H9 (cell line): ENCODE results near the gene PPP1R13L. TPM values are rescaled to one million over a fixed set of nuclear protein-coding genes. Genes with fewer than 3 reads are reported as not detected.

Experiments
- DNase-seq: peaks from one replicate; pipeline ENCODE4 v3.0.0-alpha.2; 2017
- H2AFZ ChIP-seq: one replicate; pipeline ENCODE4 v1.6.1; 2013; ENCODE audit warnings: mild to moderate bottlenecking, low read length, control low read depth, moderate library complexity
- H2AK5ac ChIP-seq: 2 replicates; pipeline ENCODE4 v1.6.1; 2013; ENCODE audit warnings: low read length, control low read depth, mixed read lengths; ENCODE audit not compliant: insufficient read length
- H2BK120ac ChIP-seq: one replicate; pipeline ENCODE4 v1.6.1; 2013; ENCODE audit warnings: low read depth, mild to moderate bottlenecking, low read length, control low read depth, inconsistent platforms; ENCODE audit not compliant: poor library complexity, severe bottlenecking
- H2BK12ac ChIP-seq: 2 replicates; pipeline ENCODE4 v1.6.1; 2013; ENCODE audit warnings: low read length, control low read depth, mixed read lengths, low read depth; ENCODE audit not compliant: insufficient read length
- H2BK15ac ChIP-seq: 2 replicates; pipeline ENCODE4 v1.6.1; 2013; ENCODE audit warnings: low read depth, low read length, control low read depth
- H2BK20ac ChIP-seq: one replicate; pipeline ENCODE4 v1.6.1; 2013; ENCODE audit warnings: low read depth, mild to moderate bottlenecking, low read length, control low read depth, inconsistent platforms; ENCODE audit not compliant: poor library complexity, severe bottlenecking
- H2BK5ac ChIP-seq: 2 replicates; pipeline ENCODE4 v1.6.1; 2013; ENCODE audit warnings: low read length, control low read depth, mixed read lengths; ENCODE audit not compliant: insufficient read length
- H3K14ac ChIP-seq: 2 replicates; pipeline ENCODE4 v1.6.1; 2013; ENCODE audit warnings: low read length, control low read depth; ENCODE audit not compliant: insufficient read depth
- H3K18ac ChIP-seq: 2 replicates; pipeline ENCODE4 v1.6.1; 2013; ENCODE audit warnings: low read depth, mild to moderate bottlenecking, mixed read lengths, low read length, control low read depth; ENCODE audit not compliant: insufficient read length
- H3K23ac ChIP-seq: 2 replicates; pipeline ENCODE4 v1.6.1; 2013; ENCODE audit warnings: low read length, control low read depth, mixed read lengths, low read depth; ENCODE audit not compliant: insufficient read length
- H3K23me2 ChIP-seq: 2 replicates; pipeline ENCODE4 v1.6.1; 2013; ENCODE audit warnings: low read depth, mild to moderate bottlenecking, mixed read lengths, low read length, control low read depth; ENCODE audit not compliant: insufficient read length, poor library complexity, severe bottlenecking
- H3K27ac ChIP-seq: 2 replicates; pipeline ENCODE4 v1.5.1; 2013; ENCODE audit warnings: low read length, control low read depth, mixed read lengths, low read depth; ENCODE audit not compliant: insufficient read length
- H3K27me3 ChIP-seq: 2 replicates; pipeline ENCODE4 v1.6.1; 2013; ENCODE audit warnings: low read length, control low read depth, inconsistent platforms; ENCODE audit not compliant: insufficient read depth
- H3K4ac ChIP-seq: 2 replicates; pipeline ENCODE4 v1.6.1; 2013; ENCODE audit warnings: low read depth, mild to moderate bottlenecking, control low read depth, inconsistent platforms, low read length, moderate library complexity
- H3K4me1 ChIP-seq: 2 replicates; pipeline ENCODE4 v1.6.1; 2013; ENCODE audit warnings: low read length, control low read depth, inconsistent platforms; ENCODE audit not compliant: insufficient read depth
- H3K4me2 ChIP-seq: 2 replicates; pipeline ENCODE4 v1.6.1; 2013; ENCODE audit warnings: low read length, control low read depth, mixed read lengths; ENCODE audit not compliant: insufficient read length, insufficient read depth
- H3K56ac ChIP-seq: 2 replicates; pipeline ENCODE4 v1.6.1; 2013; ENCODE audit warnings: low read depth, mild to moderate bottlenecking, mixed read lengths, low read length, control low read depth; ENCODE audit not compliant: insufficient read length
- H3K79me1 ChIP-seq: 2 replicates; pipeline ENCODE4 v1.6.1; 2013; ENCODE audit warnings: low read depth, mild to moderate bottlenecking, moderate library complexity, low read length, control low read depth, inconsistent platforms; ENCODE audit not compliant: insufficient read depth, poor library complexity, severe bottlenecking
- H3K79me2 ChIP-seq: 2 replicates; pipeline ENCODE4 v1.6.1; 2013; ENCODE audit warnings: low read length, control low read depth, inconsistent platforms; ENCODE audit not compliant: insufficient read depth
- H3K9ac ChIP-seq: 2 replicates; pipeline ENCODE4 v1.6.1; 2013; ENCODE audit warnings: low read length, control low read depth, mixed read lengths; ENCODE audit not compliant: insufficient read length; ENCODE audit errors: extremely low read depth
- H3K9me3 ChIP-seq: one replicate; pipeline ENCODE4 v1.6.1; 2013; ENCODE audit warnings: low read depth, low read length, inconsistent platforms; ENCODE audit not compliant: control insufficient read depth
- H3T11ph ChIP-seq: one replicate; pipeline ENCODE4 v1.6.1; 2013; ENCODE audit warnings: mild to moderate bottlenecking, low read length, control low read depth, inconsistent platforms
- H4K20me1 ChIP-seq: one replicate; pipeline ENCODE4 v1.6.1; 2013; ENCODE audit not compliant: control insufficient read depth, insufficient read length, insufficient read depth
- H4K5ac ChIP-seq: 2 replicates; pipeline ENCODE4 v1.6.1; 2013; ENCODE audit warnings: low read depth, mild to moderate bottlenecking, mixed read lengths, low read length, control low read depth; ENCODE audit not compliant: insufficient read length
- H4K8ac ChIP-seq: replicated peaks from 2 replicates; pipeline ENCODE4 v1.6.1; 2013; ENCODE audit warnings: low read length, control low read depth, mixed read lengths, low read depth; ENCODE audit not compliant: insufficient read length
- H4K91ac ChIP-seq: 2 replicates; pipeline ENCODE4 v1.6.1; 2013; ENCODE audit warnings: low read depth, mild to moderate bottlenecking, moderate library complexity, mixed read lengths, low read length, control low read depth; ENCODE audit not compliant: insufficient read length
- H3K27ac Mint-ChIP-seq, 3 experiments: 2 replicates in 2 of 3; 3 replicates in 1 of 3; pipeline ENCODE4 v1.8.0; 2020 to 2021; ENCODE audit warnings: mixed read lengths in 3 of 3, mild to moderate bottlenecking in 1 of 3, moderate library complexity in 1 of 3
- H3K27me3 Mint-ChIP-seq: 2 replicates; pipeline ENCODE4 v1.8.0; 2021; ENCODE audit warnings: low read depth, mild to moderate bottlenecking, moderate library complexity, mixed read lengths
- H3K36me3 Mint-ChIP-seq, 3 experiments: 2 replicates in 2 of 3; 3 replicates in 1 of 3; pipeline ENCODE4 v1.8.0; 2020 to 2021; ENCODE audit warnings: low read depth in 3 of 3, mixed read lengths in 3 of 3; ENCODE audit not compliant: insufficient read depth in 1 of 3
- H3K4me1 Mint-ChIP-seq, 2 experiments: 2 replicates each; pipeline ENCODE4 v1.8.0; 2020; ENCODE audit warnings: mixed read lengths in 2 of 2
- H3K4me3 Mint-ChIP-seq, 2 experiments: 2 replicates in 1 of 2; 3 replicates in 1 of 2; pipeline ENCODE4 v1.8.0; 2020 to 2021; ENCODE audit warnings: mild to moderate bottlenecking in 2 of 2, mixed read lengths in 2 of 2, moderate library complexity in 1 of 2
- H3K9me3 Mint-ChIP-seq, 2 experiments: 2 replicates in 1 of 2; 3 replicates in 1 of 2; pipeline ENCODE4 v1.8.0; 2020; ENCODE audit warnings: mild to moderate bottlenecking in 2 of 2, mixed read lengths in 2 of 2, moderate library complexity in 1 of 2
- WGBS: extraction: QIAGEN DNeasy Blood & Tissue Kit; methylation state at CpG from one replicate; pipeline ENCODE4 v1.1.7; 2013; ENCODE audit warnings: missing lambda C conversion rate, low lambda C conversion rate, mixed read lengths; ENCODE audit not compliant: insufficient read length; ENCODE audit errors: extremely low coverage; 5-methylcytosine and 5-hydroxymethylcytosine counted together
- total RNA-seq: library from RNA; stranded (reverse); gene quantifications from 2 replicates; pipeline ENCODE4 v1.2.1, GENCODE V29; 2021
- TF ChIP-seq, protein P1 (sequence below): fragments of 200-600 bp; sonication (generic); conservative IDR thresholded peaks from 3 replicates; pipeline ENCODE4 v1.8.0; 2021; ENCODE audit warnings: antibody characterized with exemption, mild to moderate bottlenecking

PPP1R13L gene
- total RNA-seq, 1 experiment from 2014 or later = 42.6 TPM

DNA sequence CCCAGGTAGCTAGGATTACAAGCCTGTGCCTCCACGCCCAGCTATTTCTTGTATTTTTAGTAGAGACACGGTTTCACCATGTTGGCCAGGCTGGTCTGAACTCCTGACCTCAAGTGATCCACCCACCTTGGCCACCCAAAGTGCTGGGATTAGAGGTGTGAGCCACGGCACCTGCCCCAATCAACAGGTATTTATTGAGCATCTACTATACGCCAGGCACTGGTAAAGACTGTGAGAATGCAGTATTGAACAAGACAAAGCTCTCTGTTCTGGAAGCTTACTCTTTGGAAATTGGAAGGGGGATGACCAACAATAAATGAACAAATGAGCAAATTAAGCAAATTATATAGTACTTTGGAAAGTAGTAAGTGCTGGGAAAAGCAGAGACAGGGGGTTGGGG is 40.3 kb upstream of the PPP1R13L start:
- H3K4ac ChIP-seq = no peak overlapping the region
- Mint-ChIP-seq H3K27me3 (peaks cover 19% of the 10 kb centered on the region), H3K36me3 (no peaks in the 10 kb centered on the region), H3K9me3 (peaks cover 0 to 3% of the 10 kb centered on the region in 2 experiments; a peak in 1 of 5 replicates), H3K27ac (peak overlapping the region in 2 of 3 experiments; percentile 10 to 97; a peak in 2 of 7 replicates), H3K4me3 (peak overlapping the region in 1 of 2 experiments; percentile 79; a peak in 3 of 5 replicates), H3K4me1 (peaks cover 27 to 39% of the 10 kb centered on the region in 2 experiments)
- H3K14ac ChIP-seq = no peak overlapping the region
- H3K4me2 ChIP-seq = peak overlapping the region; percentile 76
- peaks cover 4% of the 10 kb centered on the region; the same call in 1 of the 2 replicates for H3K4me1 ChIP-seq
- no peaks in the 10 kb centered on the region for H3K79me2 ChIP-seq
- H2BK120ac ChIP-seq = no peak overlapping the region
- no peaks in the 10 kb centered on the region for H3K79me1 ChIP-seq
- TF ChIP-seq, protein P1, sequence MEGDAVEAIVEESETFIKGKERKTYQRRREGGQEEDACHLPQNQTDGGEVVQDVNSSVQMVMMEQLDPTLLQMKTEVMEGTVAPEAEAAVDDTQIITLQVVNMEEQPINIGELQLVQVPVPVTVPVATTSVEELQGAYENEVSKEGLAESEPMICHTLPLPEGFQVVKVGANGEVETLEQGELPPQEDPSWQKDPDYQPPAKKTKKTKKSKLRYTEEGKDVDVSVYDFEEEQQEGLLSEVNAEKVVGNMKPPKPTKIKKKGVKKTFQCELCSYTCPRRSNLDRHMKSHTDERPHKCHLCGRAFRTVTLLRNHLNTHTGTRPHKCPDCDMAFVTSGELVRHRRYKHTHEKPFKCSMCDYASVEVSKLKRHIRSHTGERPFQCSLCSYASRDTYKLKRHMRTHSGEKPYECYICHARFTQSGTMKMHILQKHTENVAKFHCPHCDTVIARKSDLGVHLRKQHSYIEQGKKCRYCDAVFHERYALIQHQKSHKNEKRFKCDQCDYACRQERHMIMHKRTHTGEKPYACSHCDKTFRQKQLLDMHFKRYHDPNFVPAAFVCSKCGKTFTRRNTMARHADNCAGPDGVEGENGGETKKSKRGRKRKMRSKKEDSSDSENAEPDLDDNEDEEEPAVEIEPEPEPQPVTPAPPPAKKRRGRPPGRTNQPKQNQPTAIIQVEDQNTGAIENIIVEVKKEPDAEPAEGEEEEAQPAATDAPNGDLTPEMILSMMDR = no peak
- no peak overlapping the region for H2BK20ac ChIP-seq
- no peak overlapping the region for H3K56ac ChIP-seq
- WGBS = no CpG with 5 or more reads among the region's 4 CpGs
- H3K23me2 ChIP-seq = peaks cover 10% of the 10 kb centered on the region
- no peak overlapping the region for H4K8ac ChIP-seq
- no peaks in the 10 kb centered on the region for H3K27me3 ChIP-seq
- H3T11ph ChIP-seq = no peak overlapping the region
- H3K9ac ChIP-seq = no peak overlapping the region
- no peaks in the 10 kb centered on the region for H3K9me3 ChIP-seq
- no peaks in the 10 kb centered on the region for H4K20me1 ChIP-seq
- no peak overlapping the region for H4K5ac ChIP-seq
- no peak overlapping the region for H2BK15ac ChIP-seq
- no peak overlapping the region for H3K27ac ChIP-seq
- H4K91ac ChIP-seq = peak overlapping the region; percentile 36
- H3K23ac ChIP-seq = no peak overlapping the region
- H2BK12ac ChIP-seq = no peak overlapping the region
- H2AK5ac ChIP-seq = no peak overlapping the region
- no peak overlapping the region for H2BK5ac ChIP-seq
- DNase-seq = no peak
- H3K18ac ChIP-seq = no peak overlapping the region
- no peak overlapping the region for H2AFZ ChIP-seq
